Naive thymus-derived CD8-positive, alpha-beta T cell (primary cell): ENCODE measurements around the gene GYS1. TPM values are rescaled to one million over a fixed set of nuclear protein-coding genes. Genes with fewer than 3 reads are reported as not detected.
A peak's percentile ranks its signal among the peaks of the same experiment; 100 is the strongest.

Source experiments
- ATAC-seq, 2 donors: fragments of 150-1000 bp; cut with Tn5 transposase in 1 of 2; sonication (Bioruptor Pico), chemical (Tn5 transposase) in 1 of 2; 1 replicate in 1 of 2; 2 replicates in 1 of 2; pipeline ENCODE4 v1.10.0; 2021; ENCODE audit warnings: mild to moderate bottlenecking in 2 of 2, moderate library complexity in 2 of 2
- POLR2A ChIA-PET: fragments of 350-600 bp; sonication (Branson Sonifier 250); formaldehyde crosslinking; loops from one replicate; lab custom pipeline; 2021; ENCODE audit warnings: antibody characterized with exemption; lab: Charles Lee
- DNase-seq, 10 donors: peaks; one replicate each; pipeline versions ENCODE4 v3.0.0 to v3.0.0-alpha.2; 2020 to 2022
- H3K27ac Mint-ChIP-seq, 10 donors: one replicate each; pipeline ENCODE4 v1.8.0; 2020 to 2022; ENCODE audit warnings: mild to moderate bottlenecking in 10 of 10, mixed read lengths in 10 of 10, moderate library complexity in 4 of 10, inconsistent platforms in 1 of 10
- H3K27me3 Mint-ChIP-seq, 5 donors: one replicate each; pipeline ENCODE4 v1.8.0; 2021 to 2022; ENCODE audit warnings: mixed read lengths in 5 of 5
- H3K36me3 Mint-ChIP-seq, 3 donors: one replicate each; pipeline ENCODE4 v1.8.0; 2020 to 2022; ENCODE audit warnings: mixed read lengths in 3 of 3, mild to moderate bottlenecking in 2 of 3, inconsistent platforms in 1 of 3
- H3K4me1 Mint-ChIP-seq, 4 donors: one replicate each; pipeline ENCODE4 v1.8.0; 2021 to 2022; ENCODE audit warnings: mixed read lengths in 4 of 4
- H3K4me3 Mint-ChIP-seq, 10 donors: one replicate each; pipeline ENCODE4 v1.8.0; 2020 to 2022; ENCODE audit warnings: mild to moderate bottlenecking in 10 of 10, mixed read lengths in 10 of 10, moderate library complexity in 6 of 10, inconsistent platforms in 1 of 10
- H3K9me3 Mint-ChIP-seq, 9 donors: one replicate each; pipeline ENCODE4 v1.8.0; 2020 to 2022; ENCODE audit warnings: mixed read lengths in 9 of 9, mild to moderate bottlenecking in 3 of 9, inconsistent platforms in 1 of 9, moderate library complexity in 1 of 9
- polyA plus RNA-seq, 3 donors: library from polyadenylated mRNA; unstranded; fragments of 300-500 nt; fragmentation: Illumina TruSeq; gene quantifications; one replicate each; pipeline ENCODE4 v1.2.3, GENCODE V29; 2021
- total RNA-seq, 8 experiments: library from RNA in 2 of 8; stranded (reverse) in 2 of 8; gene quantifications; one replicate each; pipeline ENCODE4 v1.2.3 and lab custom pipeline; 2021 to 2026

The GYS1 gene
- total and polyA plus RNA-seq, 5 experiments from 2014 or later: 17.9 to 47.9 (median 31.0) TPM

- POLR2A ChIA-PET: interaction anchor here (0.6 to 1.8 kb wide), 12 partner anchors 10 to 490 kb away, joined by 3 to 6 read pairs (median 4); partner anchors contain the start of genes PPP1R15A and RUVBL2
- DNase-seq: no peak
- H3K36me3 Mint-ChIP-seq: peaks cover 0 to 27% (median 4%) of the 10 kb centered on the region in 3 donors
- peaks cover 34 to 73% (median 63%) of the 10 kb centered on the region in 4 donors for H3K4me1 Mint-ChIP-seq
- no peak for ATAC-seq
- H3K9me3 Mint-ChIP-seq: no peaks in the 10 kb centered on the region
- peak overlapping the region in 2 of 10 donors; percentile 54 to 74 for H3K4me3 Mint-ChIP-seq
- peak overlapping the region in 5 of 10 donors; percentile 19 to 72 (median 37) for H3K27ac Mint-ChIP-seq
- H3K27me3 Mint-ChIP-seq: no peaks in the 10 kb centered on the region
Observed at GRCh38 chr19:48959341-48960239, 33.5 kb downstream of the GYS1 start.

GRCh38 chr19:48958006-48958405, 35.1 kb downstream of the GYS1 start:
- DNase-seq (no peak), ATAC-seq (no peak)
- peaks cover 23 to 61% (median 49%) of the 10 kb centered on the region in 4 donors for H3K4me1 Mint-ChIP-seq
- peak overlapping the region in 4 of 10 donors; percentile 7 to 43 (median 21) for H3K27ac Mint-ChIP-seq
- POLR2A ChIA-PET: interaction anchor here (0.5 to 0.7 kb wide), 3 partner anchors 35 to 719 kb away, joined by 3 to 5 read pairs (median 3); no protein-coding TSS in a partner anchor
- H3K27me3 Mint-ChIP-seq: no peaks in the 10 kb centered on the region
- H3K4me3 Mint-ChIP-seq: peak overlapping the region in 3 of 10 donors; percentile 33 to 56 (median 36)
- peaks cover 0 to 27% (median 4%) of the 10 kb centered on the region in 3 donors for H3K36me3 Mint-ChIP-seq
- H3K9me3 Mint-ChIP-seq: no peaks in the 10 kb centered on the region

- POLR2A ChIA-PET: interaction anchor here (0.7 to 3.7 kb wide), 5 partner anchors 10 to 83 kb away, joined by 3 to 51 read pairs (median 8); partner anchors contain the start of genes FTL, NUCB1 and PPP1R15A
- Mint-ChIP-seq H3K36me3 (peaks cover 0 to 25% (median 4%) of the 10 kb centered on the region in 3 donors), H3K4me3 (peak overlapping the region; percentile 84 to 95 (median 88)), H3K9me3 (no peaks in the 10 kb centered on the region), H3K27ac (peak overlapping the region in 9 of 10 donors; percentile 82 to 91 (median 89)), H3K4me1 (peaks cover 12 to 41% (median 29%) of the 10 kb centered on the region in 4 donors), H3K27me3 (no peaks in the 10 kb centered on the region)
- no peak for DNase-seq
- no peak for ATAC-seq
Observed at GRCh38 chr19:48955308-48955958, 37.7 kb downstream of the GYS1 start.

- DNase-seq (peak; percentile 65 to 91 (median 76)), ATAC-seq (peak; percentile 90 to 92)
- Mint-ChIP-seq H3K4me1 (peaks cover 12 to 38% (median 28%) of the 10 kb centered on the region in 4 donors), H3K4me3 (peak within 1 kb of the TSS; percentile 84 to 95 (median 90)), H3K36me3 (peaks cover 0 to 25% (median 4%) of the 10 kb centered on the region in 3 donors), H3K27ac (peak within 1 kb of the TSS; percentile 84 to 97 (median 92)), H3K27me3 (no peaks in the 10 kb centered on the region), H3K9me3 (no peaks in the 10 kb centered on the region)
- POLR2A ChIA-PET: interaction anchor here (0.7 to 3.7 kb wide), 9 partner anchors 10 to 172 kb away, joined by 3 to 51 read pairs (median 8); partner anchors contain the start of genes FTL, GYS1, NUCB1 and PPP1R15A
Observed at GRCh38 chr19:48954595-48955307, 38.4 kb downstream of the GYS1 start, which contains the start of gene BAX. Gene BAX (plus strand): TSS chr19:48954875. CDS start chr19:48954929, 54 bp downstream.

- POLR2A ChIA-PET: interaction anchor here (0.6 to 3.7 kb wide), 8 partner anchors 11 to 172 kb away, joined by 3 to 51 read pairs (median 6); partner anchors contain the start of genes FTL, GYS1 and NUCB1
- no peak for ATAC-seq
- peak overlapping the region; percentile 84 to 95 (median 90) for H3K4me3 Mint-ChIP-seq
- peaks cover 12 to 35% (median 27%) of the 10 kb centered on the region in 4 donors for H3K4me1 Mint-ChIP-seq
- peak overlapping the region; percentile 84 to 97 (median 92) for H3K27ac Mint-ChIP-seq
- H3K27me3 Mint-ChIP-seq: no peaks in the 10 kb centered on the region
- DNase-seq: no peak
- peaks cover 0 to 25% (median 4%) of the 10 kb centered on the region in 3 donors for H3K36me3 Mint-ChIP-seq
- H3K9me3 Mint-ChIP-seq: no peaks in the 10 kb centered on the region
Observed at GRCh38 chr19:48953990-48954594, 39.0 kb downstream of the GYS1 start.

- Mint-ChIP-seq H3K27me3 (no peaks in the 10 kb centered on the region), H3K9me3 (peaks cover 0 to 4% (median 0%) of the 10 kb centered on the region in 9 donors), H3K4me3 (peak overlapping the region in 9 of 10 donors; percentile 2 to 86 (median 39)), H3K4me1 (peaks cover 12 to 32% (median 24%) of the 10 kb centered on the region in 4 donors), H3K36me3 (peaks cover 0 to 19% (median 4%) of the 10 kb centered on the region in 3 donors), H3K27ac (peak overlapping the region in 1 of 10 donors; percentile 31)
- DNase-seq: no peak
- POLR2A ChIA-PET: interaction anchor here (0.7 to 3.7 kb wide), 2 partner anchors 12 to 57 kb away, joined by 3 to 51 read pairs; partner anchors contain the start of gene FTL
- ATAC-seq: no peak
Observed at GRCh38 chr19:48953141-48953540, 40.0 kb downstream of the GYS1 start.

GRCh38 chr19:48950830-48951519, 42.1 kb downstream of the GYS1 start:
- POLR2A ChIA-PET: interaction anchor here (1.1 kb wide), 1 partner anchor 10 kb away, joined by 3 read pairs; no protein-coding TSS in a partner anchor
- no peak overlapping the region for H3K4me3 Mint-ChIP-seq

GRCh38 chr19:48950159-48950558, 43.0 kb downstream of the GYS1 start:
- no peaks in the 10 kb centered on the region for H3K27me3 Mint-ChIP-seq
- H3K9me3 Mint-ChIP-seq: peaks cover 0 to 5% (median 0%) of the 10 kb centered on the region in 9 donors
- ATAC-seq (no peak), DNase-seq (no peak)
- no peak overlapping the region for H3K27ac Mint-ChIP-seq
- H3K4me3 Mint-ChIP-seq: no peak overlapping the region
- POLR2A ChIA-PET: no interaction called here
- H3K36me3 Mint-ChIP-seq: no peaks in the 10 kb centered on the region
- H3K4me1 Mint-ChIP-seq: peaks cover 2 to 6% (median 3%) of the 10 kb centered on the region in 4 donors

More at GRCh38 chr19:48950830-48951519, 42.1 kb downstream of the GYS1 start:
- H3K36me3 Mint-ChIP-seq: peaks cover 0 to under 1% (median 0%) of the 10 kb centered on the region in 3 donors
- H3K27me3 Mint-ChIP-seq: no peaks in the 10 kb centered on the region
- peaks cover 0 to 5% (median 0%) of the 10 kb centered on the region in 9 donors for H3K9me3 Mint-ChIP-seq
- no peak for DNase-seq
- H3K27ac Mint-ChIP-seq: no peak overlapping the region
- H3K4me1 Mint-ChIP-seq: peaks cover 5 to 13% (median 11%) of the 10 kb centered on the region in 4 donors
- ATAC-seq: no peak

- Mint-ChIP-seq H3K4me1 (peaks cover 0 to 2% (median 0%) of the 10 kb centered on the region in 4 donors), H3K4me3 (no peak overlapping the region), H3K27ac (peak overlapping the region in 2 of 10 donors; percentile 13 to 34), H3K9me3 (peaks cover 0 to 5% (median 0%) of the 10 kb centered on the region in 9 donors), H3K36me3 (no peaks in the 10 kb centered on the region), H3K27me3 (no peaks in the 10 kb centered on the region)
- no peak for ATAC-seq
- DNase-seq: no peak
- POLR2A ChIA-PET: no interaction called here
Observed at GRCh38 chr19:48947258-48947542, 45.9 kb downstream of the GYS1 start.

- DNase-seq (no peak), ATAC-seq (no peak)
- Mint-ChIP-seq H3K27me3 (no peaks in the 10 kb centered on the region), H3K36me3 (peaks cover 0 to 2% (median 0%) of the 10 kb centered on the region in 3 donors), H3K27ac (no peak overlapping the region), H3K4me3 (no peak overlapping the region), H3K4me1 (peaks cover 0 to 2% (median 0%) of the 10 kb centered on the region in 4 donors), H3K9me3 (peaks cover 0 to 5% (median 0%) of the 10 kb centered on the region in 9 donors)
- POLR2A ChIA-PET: interaction anchor here (0.5 kb wide), 1 partner anchor 34 kb away, joined by 3 read pairs; no protein-coding TSS in a partner anchor
Observed at GRCh38 chr19:48946463-48947257, 46.4 kb downstream of the GYS1 start.
